ENCODE results near the gene SCTR.

DNA sequence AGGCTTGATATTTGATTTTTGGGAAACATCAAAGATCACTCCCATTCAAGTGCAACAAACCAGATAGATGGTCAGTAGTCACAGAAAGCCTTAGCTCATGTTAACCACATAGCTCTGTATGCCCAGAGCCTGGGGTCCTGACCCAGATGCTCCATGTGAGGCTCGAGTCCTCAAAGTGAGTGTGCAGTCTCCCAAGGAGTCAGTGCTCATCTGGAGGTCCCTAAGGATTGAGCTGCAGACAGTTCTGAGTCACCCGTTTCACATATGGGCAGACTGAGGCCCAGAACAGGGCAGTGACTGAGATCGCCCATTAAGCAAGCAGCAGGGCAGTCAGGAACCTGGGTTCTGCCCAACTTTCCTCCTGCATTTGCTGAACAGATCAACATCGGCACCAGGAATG is 83.4 kb downstream of the SCTR start:
- TF ChIP-seq, protein P1, sequence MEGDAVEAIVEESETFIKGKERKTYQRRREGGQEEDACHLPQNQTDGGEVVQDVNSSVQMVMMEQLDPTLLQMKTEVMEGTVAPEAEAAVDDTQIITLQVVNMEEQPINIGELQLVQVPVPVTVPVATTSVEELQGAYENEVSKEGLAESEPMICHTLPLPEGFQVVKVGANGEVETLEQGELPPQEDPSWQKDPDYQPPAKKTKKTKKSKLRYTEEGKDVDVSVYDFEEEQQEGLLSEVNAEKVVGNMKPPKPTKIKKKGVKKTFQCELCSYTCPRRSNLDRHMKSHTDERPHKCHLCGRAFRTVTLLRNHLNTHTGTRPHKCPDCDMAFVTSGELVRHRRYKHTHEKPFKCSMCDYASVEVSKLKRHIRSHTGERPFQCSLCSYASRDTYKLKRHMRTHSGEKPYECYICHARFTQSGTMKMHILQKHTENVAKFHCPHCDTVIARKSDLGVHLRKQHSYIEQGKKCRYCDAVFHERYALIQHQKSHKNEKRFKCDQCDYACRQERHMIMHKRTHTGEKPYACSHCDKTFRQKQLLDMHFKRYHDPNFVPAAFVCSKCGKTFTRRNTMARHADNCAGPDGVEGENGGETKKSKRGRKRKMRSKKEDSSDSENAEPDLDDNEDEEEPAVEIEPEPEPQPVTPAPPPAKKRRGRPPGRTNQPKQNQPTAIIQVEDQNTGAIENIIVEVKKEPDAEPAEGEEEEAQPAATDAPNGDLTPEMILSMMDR (IDR thresholded peaks at IDR 0.05) = no peak
- TF ChIP-seq POLR2A (IDR thresholded peaks at IDR 0.05) = no peak
